ENCODE data around the gene NUDT22. TPM values are rescaled to one million over a fixed set of nuclear protein-coding genes. Genes with fewer than 3 reads are reported as not detected.

NUDT22 gene
- total RNA-seq, 4 donors from 2014 or later = 22.8 to 47.8 (median 38.0) TPM

GRCh38 chr11:64229090-64229743, 3.1 kb downstream of the NUDT22 start:
- ATAC-seq (ENCODE audit: low FRiP score) = no peak
- no peak for DNase-seq (ENCODE audit: low spot score)
- no peak for TF ChIP-seq CTCF (IDR thresholded peaks at IDR 0.05)

GRCh38 chr11:64229744-64230170, 3.7 kb downstream of the NUDT22 start:
- no peak for TF ChIP-seq CTCF (IDR thresholded peaks at IDR 0.05)
- DNase-seq (ENCODE audit: low spot score) = no peak
- no peak for ATAC-seq (ENCODE audit: low FRiP score)

GRCh38 chr11:64230171-64230984, 4.3 kb downstream of the NUDT22 start, which contains the start of gene DNAJC4:
TSS of gene DNAJC4 (plus strand) at chr11:64230548. CDS start at chr11:64230855, 307 bp downstream.
- DNase-seq (ENCODE audit: low spot score) (peak; percentile 85), ATAC-seq (ENCODE audit: low FRiP score) (peak; percentile 68)
- no peak for TF ChIP-seq CTCF (IDR thresholded peaks at IDR 0.05)

- ATAC-seq (ENCODE audit: low FRiP score) = no peak
- TF ChIP-seq CTCF (IDR thresholded peaks at IDR 0.05) = no peak
- no peak for DNase-seq (ENCODE audit: low spot score)
These were observed 4.9 kb downstream of the NUDT22 start for GRCh38 chr11:64230985-64231365.

GRCh38 chr11:64231546-64231945, 5.5 kb downstream of the NUDT22 start:
- no peak for DNase-seq (ENCODE audit: low spot score)
- no peak for ATAC-seq (ENCODE audit: low FRiP score)
- TF ChIP-seq CTCF (IDR thresholded peaks at IDR 0.05) = no peak

GRCh38 chr11:64232182-64232966, 6.3 kb downstream of the NUDT22 start:
- DNase-seq (ENCODE audit: low spot score) = no peak
- no peak for ATAC-seq (ENCODE audit: low FRiP score)
- no peak for TF ChIP-seq CTCF (IDR thresholded peaks at IDR 0.05)

Measured in omental fat pad (tissue), 4 donors.